Fibroblast of mammary gland (primary cell): ENCODE data around the gene AFG1L.
A peak's percentile ranks its signal among the peaks of the same experiment; 100 is the strongest.
"Not testable (repeated sequence)": the region's sequence is repeated elsewhere in the genome, so short reads cannot be mapped to it uniquely, and the experiment has no call there.

Source experiments
- DNase-seq: peaks from one replicate; pipeline ENCODE4 v3.0.0-alpha.2; 2010; ENCODE audit warnings: low read depth
- H3K4me3 ChIP-seq: 2 replicates; pipeline ENCODE4 v1.5.1; 2011; ENCODE audit warnings: low read depth, mild to moderate bottlenecking, low read length, moderate library complexity; ENCODE audit not compliant: control insufficient read depth
- CTCF ChIP-seq: conservative IDR thresholded peaks from 2 replicates; pipeline ENCODE4 v1.5.1; 2011; ENCODE audit warnings: low read depth, low read length, inconsistent platforms; ENCODE audit not compliant: control insufficient read depth, insufficient read depth

The AFG1L gene

DNA sequence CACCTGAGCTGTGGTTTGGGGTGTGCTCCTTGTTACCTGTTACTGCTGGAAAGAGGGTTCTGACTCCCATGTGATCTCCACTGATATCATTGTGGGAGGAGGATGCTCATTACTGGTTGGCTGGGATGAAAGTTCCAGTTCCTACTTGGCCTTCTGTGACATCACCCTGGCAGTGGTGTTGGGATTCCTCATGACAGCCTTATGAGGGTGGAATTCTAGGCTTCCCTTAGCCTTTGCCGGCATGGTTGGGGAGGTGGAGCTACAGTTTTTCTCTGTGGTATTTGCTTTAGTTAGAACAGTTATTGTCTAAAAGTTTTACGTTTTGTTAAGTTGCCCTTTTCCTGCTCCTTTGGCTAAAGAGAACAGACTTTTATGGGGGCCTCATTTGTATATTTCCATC, 112.1 kb downstream of the AFG1L start:
- no peak for TF ChIP-seq CTCF
- peak; percentile 4 for DNase-seq
- no peak overlapping the region for H3K4me3 ChIP-seq

DNA sequence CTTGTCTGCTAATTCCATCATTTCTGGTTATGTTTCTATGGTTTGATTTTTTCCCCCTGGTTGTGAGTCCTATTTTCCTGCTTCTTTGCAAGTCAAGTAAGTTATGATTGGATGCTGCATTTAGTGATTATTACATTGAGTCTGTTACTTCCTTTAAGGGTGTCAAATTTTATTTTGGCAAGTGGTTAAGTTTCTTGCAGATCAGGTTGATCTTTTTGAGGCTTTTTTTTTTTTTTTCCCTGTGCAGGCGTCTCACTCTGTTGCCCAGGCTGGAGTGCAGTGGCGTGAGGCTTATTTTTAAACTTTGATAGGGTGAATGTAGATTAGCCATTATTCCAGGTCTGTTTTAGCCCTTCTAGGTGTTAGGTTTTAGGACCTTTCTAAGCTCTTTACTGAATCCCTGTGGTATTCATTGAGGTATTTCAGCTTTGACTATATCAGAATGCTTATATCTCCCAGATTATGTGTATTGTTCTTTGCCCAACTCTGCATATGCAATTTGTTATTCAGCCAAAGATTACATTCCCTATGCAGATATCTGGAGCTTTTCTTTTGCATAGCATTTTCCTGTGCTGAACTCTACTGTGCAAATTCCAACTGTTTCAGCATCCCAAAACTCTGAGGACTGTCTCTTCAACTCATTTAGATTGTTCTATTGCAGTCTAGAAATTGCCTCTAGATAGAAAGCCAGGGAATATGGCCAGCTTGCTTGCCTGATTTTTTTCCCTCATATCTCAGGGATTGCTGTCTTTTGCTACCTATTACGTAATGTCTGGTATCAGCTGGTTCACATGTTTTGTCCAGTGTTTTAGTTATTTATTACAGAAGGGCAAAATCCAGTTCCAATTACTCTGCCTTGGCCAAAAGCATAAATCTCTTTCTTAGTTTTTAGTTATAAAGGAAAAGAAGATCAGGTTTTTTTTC, 113.3 kb downstream of the AFG1L start:
- TF ChIP-seq CTCF: no peak
- no peak overlapping the region for H3K4me3 ChIP-seq
- DNase-seq: peak; percentile 22

GRCh38 chr6:108408861-108409260, 114.0 kb downstream of the AFG1L start:
- no peak overlapping the region for H3K4me3 ChIP-seq
- DNase-seq: no peak
- no peak for TF ChIP-seq CTCF

DNA sequence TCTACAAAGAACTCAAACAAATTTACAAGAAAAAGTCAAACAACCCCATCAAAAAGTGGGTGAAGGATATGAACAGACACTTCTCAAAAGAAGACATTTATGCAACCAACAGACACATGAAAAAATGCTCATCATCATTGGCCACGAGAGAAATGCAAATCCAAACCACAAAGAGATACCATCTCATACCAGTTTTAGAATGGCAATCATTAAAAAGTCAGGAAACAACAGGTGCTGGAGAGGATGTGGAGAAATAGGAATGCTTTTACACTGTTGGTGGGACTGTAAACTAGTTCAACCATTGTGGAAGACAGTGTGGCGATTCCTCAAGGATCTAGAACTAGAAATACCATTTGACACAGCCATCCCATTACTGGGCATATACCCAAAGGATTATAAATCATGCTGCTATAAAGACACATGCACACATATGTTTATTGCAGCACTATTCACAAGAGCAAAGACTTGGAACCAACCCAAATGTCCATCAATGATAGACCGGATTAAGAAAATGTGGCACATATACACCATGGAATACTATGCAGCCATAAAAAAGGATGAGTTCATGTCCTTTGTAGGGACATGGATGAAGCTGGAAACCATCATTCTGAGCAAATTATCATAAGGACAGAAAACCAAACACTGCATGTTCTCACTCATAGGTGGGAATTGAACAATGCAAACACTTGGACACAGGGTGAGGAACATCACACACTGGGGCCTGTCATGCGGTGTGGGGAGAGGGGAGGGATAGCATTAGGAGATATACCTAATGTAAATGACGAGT, 121.4 kb downstream of the AFG1L start:
- H3K4me3 ChIP-seq, DNase-seq: not testable (repeated sequence)

GRCh38 chr6:108417027-108417426, 122.2 kb downstream of the AFG1L start:
- TF ChIP-seq CTCF: no peak
- peak; percentile 43 for DNase-seq

DNA sequence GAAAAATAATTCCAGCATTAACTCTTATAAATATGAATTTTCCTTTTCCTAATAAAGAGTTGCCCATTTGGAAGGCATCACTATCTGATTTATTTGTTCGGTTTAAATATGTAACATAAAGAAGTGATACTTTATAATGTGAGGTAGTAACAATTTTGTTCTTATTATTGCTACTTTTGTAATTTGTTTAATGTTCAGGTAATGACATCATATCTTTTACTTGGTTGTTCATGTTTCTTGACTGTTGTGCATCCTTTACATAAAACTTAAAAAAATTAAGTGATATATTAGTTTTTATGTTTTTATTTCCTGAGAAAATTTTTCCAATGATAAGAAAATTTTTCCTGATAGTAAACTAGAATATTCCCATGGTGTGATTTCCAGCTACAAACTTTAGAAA, 124.6 kb downstream of the AFG1L start:
- no peak for TF ChIP-seq CTCF
- no peak for DNase-seq
- H3K4me3 ChIP-seq: no peak overlapping the region

More at GRCh38 chr6:108417027-108417426, 122.2 kb downstream of the AFG1L start:
- H3K4me3 ChIP-seq: no peak overlapping the region
